ENCODE data around the gene P4HA1.
"Not testable (repeated sequence)": the region's sequence is repeated elsewhere in the genome, so short reads cannot be mapped to it uniquely, and the experiment has no call there.

P4HA1 gene

GRCh38 chr10:73039635-73040034 is 57.0 kb downstream of the P4HA1 start:
- no peak for DNase-seq

- not testable (repeated sequence) for DNase-seq
Measured at GRCh38 chr10:73036285-73036684, 60.4 kb downstream of the P4HA1 start.

DNA sequence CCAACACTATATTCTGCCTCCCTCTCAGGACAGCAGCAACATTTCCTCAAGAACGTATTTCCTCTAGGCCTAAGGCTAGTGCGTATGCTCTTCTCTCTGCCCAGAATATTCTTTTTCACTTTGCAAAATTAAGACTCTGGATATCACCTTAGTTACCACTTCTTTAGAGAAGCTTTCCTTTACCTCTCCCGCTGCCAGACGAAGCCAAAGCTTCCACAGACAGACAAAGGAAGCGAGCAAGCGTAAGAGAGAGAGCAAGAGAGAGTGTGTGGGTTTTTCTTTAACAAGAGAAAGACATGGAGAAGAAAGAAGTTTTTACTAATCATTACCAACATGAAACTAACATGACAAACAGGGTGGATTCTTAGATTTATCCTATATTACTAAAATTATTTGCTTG is 64.1 kb downstream of the P4HA1 start:
- no peak for DNase-seq

GRCh38 chr10:73026623-73027022 is 70.0 kb downstream of the P4HA1 start:
- not testable (repeated sequence) for DNase-seq

DNA sequence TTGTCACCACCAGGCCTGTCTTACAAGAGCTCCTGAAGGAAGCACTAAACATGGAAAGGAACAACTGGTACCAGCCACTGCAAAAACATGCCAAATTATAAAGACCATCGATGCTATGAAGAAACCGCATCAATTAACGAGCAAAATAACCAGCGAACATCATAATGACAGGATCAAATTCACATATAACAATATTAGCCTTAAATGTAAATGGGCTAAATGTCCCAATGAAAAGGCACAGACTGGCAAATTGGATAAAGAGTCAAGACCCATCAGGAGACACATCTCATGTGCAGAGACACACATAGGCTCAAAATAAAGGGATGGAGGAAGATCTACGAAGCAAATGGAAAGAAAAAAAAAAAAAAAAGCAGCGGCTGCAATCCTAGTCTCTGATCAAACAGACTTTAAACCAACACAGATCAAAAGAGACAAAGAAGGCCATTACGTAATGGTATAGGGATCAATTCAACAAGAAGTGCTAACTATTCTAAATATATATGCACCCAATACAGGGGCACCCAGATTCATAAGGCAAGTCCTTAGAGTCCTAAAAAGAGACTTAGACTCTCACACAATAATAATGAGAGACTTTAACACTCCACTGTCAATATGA is 73.1 kb downstream of the P4HA1 start:
- not testable (repeated sequence) for DNase-seq

DNA sequence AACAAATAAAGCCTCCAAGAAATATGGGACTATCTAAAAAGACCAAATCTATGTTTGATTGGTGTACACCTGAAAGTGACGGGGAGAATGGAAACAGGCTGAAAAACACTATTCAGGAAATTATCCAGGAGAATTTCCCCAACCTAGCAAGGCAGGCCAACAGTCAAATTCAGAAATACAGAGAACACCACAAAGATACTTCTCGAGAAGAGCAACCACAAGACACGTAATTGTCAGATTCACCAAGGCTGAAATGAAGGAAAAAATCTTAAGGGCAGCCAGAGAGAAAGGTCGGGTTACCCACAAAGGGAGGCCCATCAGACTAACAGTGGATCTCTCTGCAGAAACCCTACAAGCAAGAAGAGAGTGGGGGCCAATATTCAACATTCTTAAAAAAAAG is 73.7 kb downstream of the P4HA1 start:
- not testable (repeated sequence) for DNase-seq

DNA sequence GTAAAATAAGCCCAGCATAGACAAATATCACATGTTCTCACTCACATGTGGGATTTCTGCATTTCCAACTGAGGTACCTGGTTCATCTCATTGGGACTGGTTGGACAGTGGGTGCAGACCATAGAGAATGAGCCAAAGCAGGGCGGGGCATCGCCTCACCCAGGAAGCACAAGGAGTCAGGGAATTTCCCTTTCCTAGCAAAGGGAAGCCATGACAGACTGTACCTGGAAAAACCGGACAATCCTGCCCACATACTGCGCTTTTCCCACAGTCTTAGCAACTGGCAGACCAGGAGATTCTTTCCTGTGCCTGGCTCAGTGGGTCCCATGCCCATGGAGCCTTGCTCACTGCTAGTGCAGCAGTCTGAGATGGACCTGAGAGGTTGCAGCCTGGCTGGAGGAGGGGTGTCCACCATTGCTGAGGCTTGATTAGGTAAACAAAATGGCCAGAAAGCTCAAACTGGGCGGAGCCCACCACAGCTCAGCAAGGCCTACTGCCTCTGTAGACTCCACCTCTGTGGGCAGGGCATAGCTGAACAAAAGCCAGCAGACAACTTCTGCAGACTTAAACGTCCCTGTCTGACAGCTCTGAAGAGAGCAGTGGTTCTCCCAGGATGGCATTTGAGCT is 75.0 kb downstream of the P4HA1 start:
- DNase-seq = not testable (repeated sequence)

GRCh38 chr10:73021050-73021449 is 75.6 kb downstream of the P4HA1 start:
- DNase-seq = no peak

DNA sequence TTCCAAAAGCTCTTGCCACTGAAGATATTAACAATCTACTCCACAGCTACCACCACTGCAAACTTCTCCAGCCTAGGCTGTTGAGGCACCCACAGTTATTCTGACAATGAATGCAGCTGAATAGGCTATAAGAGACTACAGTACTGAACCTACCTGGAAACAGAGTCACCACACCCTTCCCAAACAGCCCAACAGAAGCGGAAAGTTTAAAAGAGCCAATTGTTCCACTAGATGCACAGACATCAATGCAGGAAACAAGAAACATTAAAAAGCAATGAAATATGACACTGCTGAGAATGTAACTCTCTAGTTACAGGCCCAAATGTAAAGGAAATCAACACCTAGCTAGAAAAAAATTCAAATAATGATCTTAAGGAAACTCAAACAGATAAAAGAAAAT is 77.6 kb downstream of the P4HA1 start:
- DNase-seq = no peak

- DNase-seq = no peak
Measured at GRCh38 chr10:73018632-73019031, 78.0 kb downstream of the P4HA1 start.

DNA sequence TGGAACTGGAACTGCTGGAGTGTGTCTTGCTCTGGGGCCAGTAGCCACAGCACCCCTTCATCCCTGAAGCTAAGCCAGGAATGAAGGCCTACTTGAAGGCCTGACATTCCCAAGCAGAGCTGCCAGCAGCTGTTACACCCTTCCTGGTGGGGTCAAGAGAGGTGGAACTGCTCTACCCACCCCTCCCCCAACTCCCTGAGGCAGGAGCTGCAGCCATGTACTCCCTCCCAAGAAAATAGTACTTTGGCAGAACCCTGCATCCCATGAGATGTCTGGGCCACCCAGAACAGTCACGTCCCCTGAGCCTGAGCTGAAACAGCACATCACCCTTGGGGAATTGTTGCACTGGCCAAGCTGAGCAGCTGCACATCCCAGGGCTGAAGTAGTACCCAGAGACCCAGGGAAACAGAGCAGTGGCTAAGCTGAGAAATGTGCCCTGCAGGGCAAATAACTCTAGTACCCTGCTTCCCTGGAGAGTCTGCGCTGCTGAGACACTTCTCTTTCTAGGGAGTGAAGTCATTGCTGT is 78.6 kb downstream of the P4HA1 start:
- no peak for DNase-seq

DNA sequence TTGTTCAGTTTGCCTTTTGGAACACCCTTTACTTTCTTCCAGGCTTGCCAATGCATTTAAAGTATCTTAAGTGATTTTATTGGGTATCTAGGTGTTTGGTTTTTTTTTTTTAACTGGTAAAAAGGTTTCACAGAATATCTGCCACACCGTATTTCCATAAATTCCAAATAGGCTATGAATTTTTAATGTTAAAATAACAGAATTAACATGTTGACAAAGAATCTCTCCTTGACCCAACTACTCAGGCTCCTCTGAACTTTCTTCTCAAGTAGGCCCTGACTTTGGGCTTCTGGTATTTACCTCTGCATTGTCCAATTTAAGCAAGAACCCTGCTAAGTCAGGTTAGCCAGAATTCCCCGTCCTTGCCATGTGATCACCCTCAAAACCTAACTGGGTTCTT is 80.9 kb downstream of the P4HA1 start:
- DNase-seq = no peak

DNA sequence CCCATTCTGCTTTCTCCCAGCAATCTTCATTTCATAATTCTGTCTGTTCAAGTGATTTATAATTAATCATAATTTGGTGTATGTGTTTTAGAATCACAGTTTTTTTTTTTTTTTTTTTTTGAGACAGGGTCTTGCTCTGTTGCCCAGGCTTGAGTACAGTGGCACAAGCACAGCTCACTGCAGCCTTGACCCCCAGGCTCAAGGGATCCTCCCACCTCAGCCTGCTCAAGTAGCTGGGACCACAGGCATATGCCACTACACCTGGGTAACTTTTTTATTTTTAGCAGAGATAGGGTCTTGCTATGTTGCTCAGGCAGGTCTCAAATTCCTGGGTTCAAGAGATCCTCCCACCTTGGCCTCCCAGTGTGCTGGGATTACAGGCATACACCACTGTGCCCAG is 92.8 kb downstream of the P4HA1 start:
- DNase-seq = no peak

- no peak for DNase-seq
Measured at GRCh38 chr10:73000973-73001372, 95.7 kb downstream of the P4HA1 start.

GRCh38 chr10:72997099-72997498 is 99.6 kb downstream of the P4HA1 start:
- DNase-seq = no peak

GRCh38 chr10:72995459-72995858 is 101.2 kb downstream of the P4HA1 start:
- DNase-seq = not testable (repeated sequence)

GRCh38 chr10:72989771-72990170 is 106.9 kb downstream of the P4HA1 start:
- DNase-seq = not testable (repeated sequence)

DNA sequence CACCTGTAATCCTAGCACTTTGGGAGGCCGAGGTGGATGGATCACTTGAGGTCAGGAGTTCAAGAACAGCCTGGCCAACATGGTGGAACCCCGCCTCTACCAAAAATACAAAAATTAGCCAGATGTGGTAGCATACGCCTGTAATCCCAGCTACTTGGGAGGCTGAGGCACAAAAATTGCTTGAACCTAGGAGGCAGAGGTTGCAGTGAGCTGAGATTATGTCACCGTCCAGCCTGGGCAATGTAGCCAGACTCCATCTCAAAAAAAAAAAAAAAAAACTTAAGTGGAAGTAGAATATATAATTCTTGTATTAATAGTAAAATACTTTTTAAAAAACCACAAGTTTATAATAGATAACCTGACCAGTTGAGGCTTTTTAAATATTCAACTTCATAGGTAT is 112.0 kb downstream of the P4HA1 start:
- not testable (repeated sequence) for DNase-seq

DNA sequence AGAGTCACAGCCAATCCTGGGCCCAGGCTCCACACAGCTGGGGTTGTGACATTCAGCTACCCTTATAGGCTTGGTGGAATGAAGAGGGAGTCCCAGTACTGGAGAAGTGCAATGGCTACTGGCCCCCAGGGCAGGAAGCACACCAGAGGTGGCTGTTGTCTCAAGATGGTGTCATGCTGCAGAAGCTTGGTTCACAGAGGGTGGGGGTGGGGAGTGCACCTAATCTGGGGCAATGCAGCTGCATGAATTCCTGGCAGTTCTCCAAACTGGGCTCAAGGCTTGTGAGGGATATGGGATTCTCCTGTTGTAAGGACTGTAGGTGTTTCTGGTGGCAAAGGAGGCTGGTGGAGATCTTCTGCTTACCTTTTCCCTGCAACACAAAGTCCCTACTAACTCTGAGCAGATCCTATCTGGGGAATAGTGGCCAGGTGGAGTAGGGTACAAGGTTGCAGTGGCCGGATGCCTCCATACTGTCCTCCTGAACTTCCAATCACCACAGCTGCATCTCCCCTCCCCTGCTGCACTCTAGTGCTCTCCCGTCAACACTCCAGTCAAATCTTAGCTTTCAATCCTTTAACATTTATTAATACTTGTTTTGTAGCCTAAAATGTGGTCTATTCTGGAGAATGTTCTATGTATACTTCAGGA is 114.7 kb downstream of the P4HA1 start:
- DNase-seq = no peak

DNA sequence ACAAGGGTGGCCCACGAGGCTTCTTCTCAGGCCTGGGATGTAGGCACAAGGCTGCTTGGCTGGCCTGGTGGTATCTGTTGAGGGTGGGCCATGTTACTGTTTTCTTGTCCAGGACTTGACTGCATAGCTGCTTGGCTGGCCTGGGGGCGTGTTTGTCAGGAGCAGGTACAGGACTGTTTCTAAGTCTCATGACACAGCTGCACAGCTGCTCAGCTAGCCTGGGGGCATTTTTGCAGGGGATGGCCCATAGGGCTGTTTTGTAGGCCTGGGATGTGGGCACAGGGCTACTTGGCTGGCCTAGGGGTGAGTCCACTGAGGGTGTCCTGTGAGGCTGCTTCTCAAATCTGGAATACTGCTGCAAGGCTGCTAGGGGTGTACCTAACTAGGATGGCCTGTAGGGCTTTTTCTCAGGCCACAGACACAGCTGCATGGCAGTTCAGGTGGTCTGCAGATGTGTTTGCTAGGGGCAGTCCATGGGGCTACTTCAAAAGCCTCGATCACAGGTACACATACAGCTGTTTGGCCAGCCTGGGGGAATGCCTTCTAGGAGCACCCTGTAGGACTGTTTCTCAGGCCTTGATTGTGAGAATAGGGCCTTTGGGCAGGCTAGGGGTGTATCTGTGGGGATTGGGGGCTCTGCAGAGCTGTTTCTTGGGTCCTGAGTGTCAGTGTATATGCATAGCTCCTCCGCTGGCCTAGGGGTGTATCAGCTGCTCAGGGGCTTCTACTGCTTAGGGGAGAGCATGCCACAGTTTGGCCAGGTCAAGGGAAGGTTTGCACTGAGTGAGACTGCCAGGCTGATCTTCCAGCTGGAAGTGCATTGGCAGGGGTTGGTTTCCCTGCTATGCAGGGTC is 115.4 kb downstream of the P4HA1 start:
- no peak for DNase-seq

DNA sequence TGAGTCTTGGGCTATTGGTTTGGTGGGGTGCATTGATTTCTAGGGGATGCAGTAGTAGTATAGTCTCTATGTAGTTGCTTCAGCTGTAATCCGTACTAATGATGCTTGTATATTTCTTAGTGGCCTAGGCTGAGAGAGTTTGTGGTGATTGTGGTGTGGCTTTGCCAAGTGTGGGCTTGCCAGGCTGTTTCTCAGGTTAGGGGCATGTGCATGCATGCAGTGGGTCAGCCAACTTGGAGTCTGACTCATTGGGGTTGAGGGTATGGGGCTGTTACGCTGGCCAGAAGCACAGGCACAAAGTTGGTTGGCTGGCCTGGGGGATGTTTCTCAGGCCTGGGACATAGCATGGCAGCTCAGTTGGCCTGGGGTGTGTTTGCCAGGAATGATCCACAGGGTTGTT is 116.3 kb downstream of the P4HA1 start:
- DNase-seq = no peak

GRCh38 chr10:72979709-72980108 is 117.0 kb downstream of the P4HA1 start:
- DNase-seq = no peak

DNA sequence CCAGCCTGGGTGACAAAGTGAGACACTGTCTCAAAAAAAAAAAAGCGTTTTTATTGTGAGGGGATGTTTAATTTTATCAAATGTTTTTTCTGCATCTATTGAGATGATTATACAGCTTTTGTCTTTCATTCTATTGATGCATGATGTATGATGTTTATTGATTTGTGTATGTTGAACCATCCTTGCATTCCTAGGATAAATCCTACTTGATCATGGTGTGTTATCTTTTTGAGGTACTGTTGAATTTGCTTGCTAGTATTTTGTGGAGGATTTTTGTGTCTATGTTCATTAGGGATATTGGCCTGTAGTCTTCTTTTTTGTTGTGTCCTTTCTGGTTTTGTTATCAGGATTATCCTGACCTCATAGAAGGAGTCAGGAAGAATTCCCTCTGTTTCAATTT is 119.8 kb downstream of the P4HA1 start:
- DNase-seq = no peak

Measured in activated gamma-delta T cell treated with Interleukin-2 at 50 U/mL for 16 hours (primary cell).